ENCODE results near the gene SLC16A8. TPM values are rescaled to one million over a fixed set of nuclear protein-coding genes. Genes with fewer than 3 reads are reported as not detected.
"Not testable (repeated sequence)": the region's sequence is repeated elsewhere in the genome, so short reads cannot be mapped to it uniquely, and the experiment has no call there.

Gene SLC16A8
- total RNA-seq, result under 0.01 TPM

GRCh38 chr22:38083931-38084631, at the start of gene SLC16A8:
SLC16A8 (minus strand) TSS chr22:38084184; CDS start chr22:38082873, 1,311 bp downstream.
- no peak for DNase-seq (ENCODE audit: low read depth in 2 of 3, low spot score in 2 of 3)

GRCh38 chr22:38133331-38133730, 49.3 kb upstream of the SLC16A8 start:
- no peak for DNase-seq (ENCODE audit: low read depth in 2 of 3, low spot score in 2 of 3)

GRCh38 chr22:38132794-38133193, 48.8 kb upstream of the SLC16A8 start:
- no peak for DNase-seq (ENCODE audit: low read depth in 2 of 3, low spot score in 2 of 3)

- no peak for DNase-seq (ENCODE audit: low read depth in 2 of 3, low spot score in 2 of 3)
Observed at GRCh38 chr22:38132136-38132535, 48.2 kb upstream of the SLC16A8 start.

- no peak for DNase-seq (ENCODE audit: low read depth in 2 of 3, low spot score in 2 of 3)
Observed at GRCh38 chr22:38131399-38131798, 47.4 kb upstream of the SLC16A8 start.

- DNase-seq (ENCODE audit: low read depth in 2 of 3, low spot score in 2 of 3), result no peak
Observed at GRCh38 chr22:38129856-38130255, 45.9 kb upstream of the SLC16A8 start.

- no peak for DNase-seq (ENCODE audit: low read depth in 2 of 3, low spot score in 2 of 3)
Observed at GRCh38 chr22:38129021-38129420, 45.0 kb upstream of the SLC16A8 start.

GRCh38 chr22:38127869-38128268, 43.9 kb upstream of the SLC16A8 start:
- no peak for DNase-seq (ENCODE audit: low read depth in 2 of 3, low spot score in 2 of 3)

GRCh38 chr22:38126928-38127668, 43.1 kb upstream of the SLC16A8 start:
- no peak for DNase-seq (ENCODE audit: low read depth in 2 of 3, low spot score in 2 of 3)

GRCh38 chr22:38125751-38126201, 41.8 kb upstream of the SLC16A8 start:
- no peak for DNase-seq (ENCODE audit: low read depth in 2 of 3, low spot score in 2 of 3)

- no peak for DNase-seq (ENCODE audit: low read depth in 2 of 3, low spot score in 2 of 3)
Observed at GRCh38 chr22:38125038-38125610, 41.1 kb upstream of the SLC16A8 start.

GRCh38 chr22:38124236-38124974, 40.4 kb upstream of the SLC16A8 start:
- no peak for DNase-seq (ENCODE audit: low read depth in 2 of 3, low spot score in 2 of 3)

GRCh38 chr22:38122616-38123015, 38.6 kb upstream of the SLC16A8 start:
- DNase-seq (ENCODE audit: low read depth in 2 of 3, low spot score in 2 of 3), result no peak

- no peak for DNase-seq (ENCODE audit: low read depth in 2 of 3, low spot score in 2 of 3)
Observed at GRCh38 chr22:38120359-38121110, 36.6 kb upstream of the SLC16A8 start.

GRCh38 chr22:38118747-38119146, 34.8 kb upstream of the SLC16A8 start:
- not testable (repeated sequence) for DNase-seq (ENCODE audit: low read depth in 2 of 3, low spot score in 2 of 3)

- no peak for DNase-seq (ENCODE audit: low read depth in 2 of 3, low spot score in 2 of 3)
Observed at GRCh38 chr22:38118182-38118581, 34.2 kb upstream of the SLC16A8 start.

- DNase-seq (ENCODE audit: low read depth in 2 of 3, low spot score in 2 of 3), result not testable (repeated sequence)
Observed at GRCh38 chr22:38117556-38117955, 33.6 kb upstream of the SLC16A8 start.

GRCh38 chr22:38115423-38116205, 31.6 kb upstream of the SLC16A8 start:
- DNase-seq (ENCODE audit: low read depth in 2 of 3, low spot score in 2 of 3), result no peak
